ENCODE results near the gene FCHO1. TPM values are rescaled to one million over a fixed set of nuclear protein-coding genes. Genes with fewer than 3 reads are reported as not detected.
"Not testable (repeated sequence)": the region's sequence is repeated elsewhere in the genome, so short reads cannot be mapped to it uniquely, and the experiment has no call there.

The FCHO1 gene
- total RNA-seq, 1 experiment from 2014 or later: 0.39 TPM

DNA sequence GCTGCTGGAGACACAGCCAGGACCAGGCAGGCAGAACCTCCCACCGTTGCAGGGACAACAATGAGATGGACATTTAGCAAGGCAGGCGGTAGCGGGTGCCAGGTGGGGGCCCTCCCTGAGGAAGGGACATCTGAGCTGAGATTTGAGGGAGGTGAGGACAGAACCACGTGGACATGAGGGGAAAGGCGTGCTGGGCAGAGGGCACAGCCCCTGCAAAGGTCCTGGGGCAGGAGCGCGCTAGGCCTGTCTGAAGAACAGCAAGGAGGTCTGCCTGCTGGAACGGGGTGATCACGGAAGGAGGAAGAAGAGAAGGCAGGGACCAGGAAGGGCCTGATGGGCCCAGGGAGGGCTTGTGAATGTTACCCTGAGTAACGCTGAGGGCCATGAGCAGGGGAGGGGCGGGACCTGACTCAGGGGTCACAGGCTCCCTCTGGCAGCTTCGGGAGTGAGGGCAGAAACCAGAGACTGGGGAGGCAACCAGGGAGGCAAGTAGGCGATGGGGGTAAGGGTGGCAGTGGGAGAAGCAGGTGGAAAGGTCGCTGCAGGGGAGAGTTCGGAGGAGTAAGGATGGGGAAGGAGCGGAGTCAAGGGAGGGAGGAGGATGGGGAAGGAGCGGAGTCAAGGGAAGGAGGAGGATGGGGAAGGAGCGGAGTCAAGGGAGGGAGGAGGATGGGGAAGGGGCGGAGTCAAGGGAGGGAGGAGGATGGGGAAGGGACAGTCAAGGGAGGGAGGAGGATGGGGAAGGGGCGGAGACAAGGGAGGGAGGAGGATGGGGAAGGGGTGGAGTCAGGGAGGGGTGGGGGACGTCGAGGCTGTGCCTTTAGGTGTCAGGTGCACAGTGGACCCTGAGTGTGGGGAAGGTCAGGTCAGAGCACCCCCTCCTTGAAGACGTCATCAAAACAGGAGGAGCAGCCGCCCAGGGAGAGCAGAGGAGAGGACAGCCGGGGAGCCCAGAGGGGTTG, 28.0 kb downstream of the FCHO1 start:
- ChIA-PET POLR2A (no interaction called here), CTCF (interaction anchor here (0.6 kb wide), 1 partner anchor 10 kb away, joined by 3 read pairs; no protein-coding TSS in a partner anchor)
- Mint-ChIP-seq H3K27ac (ENCODE audit: unreplicated experiment) (no peak overlapping the region), H3K4me1 (ENCODE audit: low read depth, unreplicated experiment) (no peaks in the 10 kb centered on the region), H3K4me3 (ENCODE audit: unreplicated experiment) (no peak overlapping the region), H3K36me3 (ENCODE audit: insufficient read depth, unreplicated experiment) (peaks cover 6% of the 10 kb centered on the region), H3K27me3 (ENCODE audit: insufficient read depth, unreplicated experiment) (no peaks in the 10 kb centered on the region), H3K9me3 (ENCODE audit: unreplicated experiment) (no peaks in the 10 kb centered on the region)
- no TSS peak for BruUV-seq (replicated peaks)
- Histone ChIP-seq H3K27me3 (replicated peaks; ENCODE audit: control insufficient read depth, insufficient read depth, low read length) (no peaks in the 10 kb centered on the region), H3K36me3 (ENCODE audit: control insufficient read depth, insufficient read depth, low read length) (no peaks in the 10 kb centered on the region), H3K4me3 (ENCODE audit: low read depth, low read length) (no peak overlapping the region), H3K4me1 (no peaks in the 10 kb centered on the region), H3K9me3 (no peaks in the 10 kb centered on the region)
- no peak for DNase-seq
- intact Hi-C loops (cut with micrococcal nuclease; ENCODE audit: unreplicated experiment): no loop called here
- TF ChIP-seq, protein P1, sequence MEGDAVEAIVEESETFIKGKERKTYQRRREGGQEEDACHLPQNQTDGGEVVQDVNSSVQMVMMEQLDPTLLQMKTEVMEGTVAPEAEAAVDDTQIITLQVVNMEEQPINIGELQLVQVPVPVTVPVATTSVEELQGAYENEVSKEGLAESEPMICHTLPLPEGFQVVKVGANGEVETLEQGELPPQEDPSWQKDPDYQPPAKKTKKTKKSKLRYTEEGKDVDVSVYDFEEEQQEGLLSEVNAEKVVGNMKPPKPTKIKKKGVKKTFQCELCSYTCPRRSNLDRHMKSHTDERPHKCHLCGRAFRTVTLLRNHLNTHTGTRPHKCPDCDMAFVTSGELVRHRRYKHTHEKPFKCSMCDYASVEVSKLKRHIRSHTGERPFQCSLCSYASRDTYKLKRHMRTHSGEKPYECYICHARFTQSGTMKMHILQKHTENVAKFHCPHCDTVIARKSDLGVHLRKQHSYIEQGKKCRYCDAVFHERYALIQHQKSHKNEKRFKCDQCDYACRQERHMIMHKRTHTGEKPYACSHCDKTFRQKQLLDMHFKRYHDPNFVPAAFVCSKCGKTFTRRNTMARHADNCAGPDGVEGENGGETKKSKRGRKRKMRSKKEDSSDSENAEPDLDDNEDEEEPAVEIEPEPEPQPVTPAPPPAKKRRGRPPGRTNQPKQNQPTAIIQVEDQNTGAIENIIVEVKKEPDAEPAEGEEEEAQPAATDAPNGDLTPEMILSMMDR (IDR thresholded peaks at IDR 0.05; ENCODE audit: insufficient read depth in 1 of 2, low read depth in 1 of 2, low read length in 1 of 2, severe bottlenecking in 1 of 2, unreplicated experiment in 1 of 2): no peak

- no peaks in the 10 kb centered on the region for H3K9me3 Mint-ChIP-seq (ENCODE audit: unreplicated experiment)
- no peaks in the 10 kb centered on the region for H3K4me1 Mint-ChIP-seq (ENCODE audit: low read depth, unreplicated experiment)
- no peak for DNase-seq
- CTCF ChIA-PET: no interaction called here
- Histone ChIP-seq H3K9me3 (no peaks in the 10 kb centered on the region), H3K36me3 (ENCODE audit: control insufficient read depth, insufficient read depth, low read length) (no peaks in the 10 kb centered on the region), H3K4me3 (ENCODE audit: low read depth, low read length) (no peak overlapping the region), H3K27me3 (replicated peaks; ENCODE audit: control insufficient read depth, insufficient read depth, low read length) (no peaks in the 10 kb centered on the region), H3K4me1 (no peaks in the 10 kb centered on the region)
- H3K4me3 Mint-ChIP-seq (ENCODE audit: unreplicated experiment): no peak overlapping the region
- intact Hi-C loops (cut with micrococcal nuclease; ENCODE audit: unreplicated experiment): no loop called here
- POLR2A ChIA-PET: no interaction called here
- TF ChIP-seq, protein P1 (IDR thresholded peaks at IDR 0.05; ENCODE audit: insufficient read depth in 1 of 2, low read depth in 1 of 2, low read length in 1 of 2, severe bottlenecking in 1 of 2, unreplicated experiment in 1 of 2): no peak
- no peaks in the 10 kb centered on the region for H3K27me3 Mint-ChIP-seq (ENCODE audit: insufficient read depth, unreplicated experiment)
- H3K27ac Mint-ChIP-seq (ENCODE audit: unreplicated experiment): no peak overlapping the region
- peaks cover 6% of the 10 kb centered on the region for H3K36me3 Mint-ChIP-seq (ENCODE audit: insufficient read depth, unreplicated experiment)
- no TSS peak for BruUV-seq (replicated peaks)
Observed at GRCh38 chr19:17780781-17781180, 29.5 kb downstream of the FCHO1 start.

DNA sequence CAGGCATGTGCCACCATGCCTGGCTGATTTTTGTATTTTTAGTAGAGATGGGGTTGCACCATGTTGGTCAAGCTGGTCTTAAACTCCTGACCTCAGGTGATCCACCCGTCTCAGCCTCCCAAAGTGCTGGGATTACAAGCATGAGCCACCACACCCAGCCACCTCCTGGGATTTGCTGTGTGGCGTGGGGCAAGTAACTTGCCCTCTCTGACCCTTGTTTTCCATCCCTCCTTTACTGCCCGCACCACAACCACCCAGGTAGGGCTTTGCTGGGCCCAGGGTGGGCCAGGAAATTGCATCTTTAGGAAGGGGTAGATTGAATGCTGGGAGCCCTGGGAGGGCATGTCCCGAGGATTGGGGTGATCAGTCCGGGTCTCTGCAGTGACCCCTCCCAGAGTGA, 32.4 kb downstream of the FCHO1 start:
- H3K36me3 ChIP-seq (ENCODE audit: control insufficient read depth, insufficient read depth, low read length); H3K4me3 ChIP-seq (ENCODE audit: low read depth, low read length); H3K4me1 ChIP-seq; H3K9me3 ChIP-seq; DNase-seq; H3K27me3 ChIP-seq (replicated peaks; ENCODE audit: control insufficient read depth, insufficient read depth, low read length); H3K36me3 Mint-ChIP-seq (ENCODE audit: insufficient read depth, unreplicated experiment); H3K4me3 Mint-ChIP-seq (ENCODE audit: unreplicated experiment); H3K27me3 Mint-ChIP-seq (ENCODE audit: insufficient read depth, unreplicated experiment); POLR2A ChIA-PET; intact Hi-C loops (cut with micrococcal nuclease; ENCODE audit: unreplicated experiment); H3K4me1 Mint-ChIP-seq (ENCODE audit: low read depth, unreplicated experiment); H3K27ac Mint-ChIP-seq (ENCODE audit: unreplicated experiment); CTCF ChIA-PET; H3K9me3 Mint-ChIP-seq (ENCODE audit: unreplicated experiment); BruUV-seq (replicated peaks): not testable (repeated sequence)

Measured in Caco-2 (cell line).